HG02943 (cell line): ENCODE measurements around the gene PPAN.

Experiments
- ATAC-seq: cut with Tn5 transposase; IDR thresholded peaks from one replicate; pipeline ENCODE4 v1.9.1; 2021; ENCODE audit warnings: mild to moderate bottlenecking, low read depth, moderate library complexity; ENCODE audit not compliant: unreplicated experiment

Gene PPAN

GRCh38 chr19:10112037-10112761, 6.0 kb downstream of the PPAN start:
- no peak for ATAC-seq

GRCh38 chr19:10112895-10113591, 6.9 kb downstream of the PPAN start:
- no peak for ATAC-seq

- no peak for ATAC-seq
Observed at GRCh38 chr19:10113592-10113963, 7.4 kb downstream of the PPAN start.

GRCh38 chr19:10113964-10114650, 7.9 kb downstream of the PPAN start:
- no peak for ATAC-seq

- ATAC-seq: no peak
Observed at GRCh38 chr19:10114651-10115391, 8.7 kb downstream of the PPAN start.

GRCh38 chr19:10115392-10116084, 9.4 kb downstream of the PPAN start:
- ATAC-seq: no peak

GRCh38 chr19:10116085-10116865, 10.1 kb downstream of the PPAN start:
- ATAC-seq: no peak

GRCh38 chr19:10116866-10117616, 10.9 kb downstream of the PPAN start:
- no peak for ATAC-seq

- no peak for ATAC-seq
Observed at GRCh38 chr19:10118960-10119359, 12.8 kb downstream of the PPAN start.

GRCh38 chr19:10120538-10121189, 14.5 kb downstream of the PPAN start:
- ATAC-seq: no peak

- ATAC-seq: no peak
Observed at GRCh38 chr19:10122045-10122444, 15.9 kb downstream of the PPAN start.

- ATAC-seq: no peak
Observed at GRCh38 chr19:10124429-10124828, 18.3 kb downstream of the PPAN start.

GRCh38 chr19:10126213-10126639, 20.1 kb downstream of the PPAN start:
- no peak for ATAC-seq

GRCh38 chr19:10132905-10133304, 26.7 kb downstream of the PPAN start:
- no peak for ATAC-seq

GRCh38 chr19:10133596-10133995, 27.4 kb downstream of the PPAN start:
- no peak for ATAC-seq

- ATAC-seq: no peak
Observed at GRCh38 chr19:10134040-10134439, 27.9 kb downstream of the PPAN start.

GRCh38 chr19:10135551-10136334, 29.6 kb downstream of the PPAN start:
- ATAC-seq: no peak

GRCh38 chr19:10136936-10137335, 30.8 kb downstream of the PPAN start:
- no peak for ATAC-seq
